ENCODE data around the gene RAP1GAP2.
"Not testable (repeated sequence)": the region's sequence is repeated elsewhere in the genome, so short reads cannot be mapped to it uniquely, and the experiment has no call there.

RAP1GAP2 gene

GRCh38 chr17:2808367-2809335, 12.4 kb downstream of the RAP1GAP2 start:
- no peak overlapping the region for H3K4me3 ChIP-seq (ENCODE audit: low read depth, low read length)
- in situ Hi-C loops (cut with HindIII; ENCODE audit: low sequenced_read_pairs): no loop called here
- TF ChIP-seq CTCF (IDR thresholded peaks at IDR 0.05; ENCODE audit: low read depth, low read length, missing control alignments): no peak
- no peak for DNase-seq (ENCODE audit: low read depth)

- no peak for TF ChIP-seq CTCF (IDR thresholded peaks at IDR 0.05; ENCODE audit: low read depth, low read length, missing control alignments)
- no peak for DNase-seq (ENCODE audit: low read depth)
- no peak overlapping the region for H3K4me3 ChIP-seq (ENCODE audit: low read depth, low read length)
- in situ Hi-C loops (cut with HindIII; ENCODE audit: low sequenced_read_pairs): no loop called here
Observed at GRCh38 chr17:2809337-2809736, 13.1 kb downstream of the RAP1GAP2 start.

GRCh38 chr17:2814049-2814448, 17.8 kb downstream of the RAP1GAP2 start:
- no peak for DNase-seq (ENCODE audit: low read depth)
- no peak for TF ChIP-seq CTCF (IDR thresholded peaks at IDR 0.05; ENCODE audit: low read depth, low read length, missing control alignments)
- in situ Hi-C loops (cut with HindIII; ENCODE audit: low sequenced_read_pairs): no loop called here
- H3K4me3 ChIP-seq (ENCODE audit: low read depth, low read length): no peak overlapping the region

GRCh38 chr17:2814481-2815341, 18.5 kb downstream of the RAP1GAP2 start:
- no peak overlapping the region for H3K4me3 ChIP-seq (ENCODE audit: low read depth, low read length)
- in situ Hi-C loops (cut with HindIII; ENCODE audit: low sequenced_read_pairs): no loop called here
- no peak for TF ChIP-seq CTCF (IDR thresholded peaks at IDR 0.05; ENCODE audit: low read depth, low read length, missing control alignments)
- no peak for DNase-seq (ENCODE audit: low read depth)

GRCh38 chr17:2815781-2816185, 19.5 kb downstream of the RAP1GAP2 start:
- TF ChIP-seq CTCF (IDR thresholded peaks at IDR 0.05; ENCODE audit: low read depth, low read length, missing control alignments): no peak
- no peak overlapping the region for H3K4me3 ChIP-seq (ENCODE audit: low read depth, low read length)
- DNase-seq (ENCODE audit: low read depth): no peak
- in situ Hi-C loops (cut with HindIII; ENCODE audit: low sequenced_read_pairs): no loop called here

- no peak for DNase-seq (ENCODE audit: low read depth)
- TF ChIP-seq CTCF (IDR thresholded peaks at IDR 0.05; ENCODE audit: low read depth, low read length, missing control alignments): no peak
- no peak overlapping the region for H3K4me3 ChIP-seq (ENCODE audit: low read depth, low read length)
- in situ Hi-C loops (cut with HindIII; ENCODE audit: low sequenced_read_pairs): no loop called here
Observed at GRCh38 chr17:2816688-2817087, 20.4 kb downstream of the RAP1GAP2 start.

- H3K4me3 ChIP-seq (ENCODE audit: low read depth, low read length); DNase-seq (ENCODE audit: low read depth); in situ Hi-C loops (cut with HindIII; ENCODE audit: low sequenced_read_pairs): not testable (repeated sequence)
Observed at GRCh38 chr17:2819294-2819693, 23.1 kb downstream of the RAP1GAP2 start.
